Right lobe of liver (tissue), 4 donors: ENCODE results near the gene ADTRP.

Experiments used
- CTCF ChIP-seq, 4 donors: fragments of 200-600 bp in 3 of 4; fragments of 450-650 bp in 1 of 4; IDR thresholded peaks; one replicate each; pipeline versions ENCODE4 v1.5.1 to v1.8.0; 2016 to 2022; ENCODE audit warnings: antibody characterized with exemption in 4 of 4, mild to moderate bottlenecking in 2 of 4
- POLR2A ChIP-seq: fragments of 450-650 bp; IDR thresholded peaks from one replicate; pipeline ENCODE4 v1.6.1; 2017; ENCODE audit warnings: antibody characterized with exemption, mild to moderate bottlenecking
- donor health status: DM: no; HTN: no; CAD: no.
- donor health status: DM: no; HTN: no; CAD: no.
- donor health status: DM: no; HTN: yes; CAD: no.

GRCh38 chr6:11767978-11768756 is 10.4 kb downstream of the ADTRP start:
- no peak for TF ChIP-seq CTCF (IDR thresholded peaks at IDR 0.05)
- TF ChIP-seq POLR2A: no peak
